ENCODE measurements around the gene MAD2L1.
"Not testable (repeated sequence)": the region's sequence is repeated elsewhere in the genome, so short reads cannot be mapped to it uniquely, and the experiment has no call there.

Gene MAD2L1

DNA sequence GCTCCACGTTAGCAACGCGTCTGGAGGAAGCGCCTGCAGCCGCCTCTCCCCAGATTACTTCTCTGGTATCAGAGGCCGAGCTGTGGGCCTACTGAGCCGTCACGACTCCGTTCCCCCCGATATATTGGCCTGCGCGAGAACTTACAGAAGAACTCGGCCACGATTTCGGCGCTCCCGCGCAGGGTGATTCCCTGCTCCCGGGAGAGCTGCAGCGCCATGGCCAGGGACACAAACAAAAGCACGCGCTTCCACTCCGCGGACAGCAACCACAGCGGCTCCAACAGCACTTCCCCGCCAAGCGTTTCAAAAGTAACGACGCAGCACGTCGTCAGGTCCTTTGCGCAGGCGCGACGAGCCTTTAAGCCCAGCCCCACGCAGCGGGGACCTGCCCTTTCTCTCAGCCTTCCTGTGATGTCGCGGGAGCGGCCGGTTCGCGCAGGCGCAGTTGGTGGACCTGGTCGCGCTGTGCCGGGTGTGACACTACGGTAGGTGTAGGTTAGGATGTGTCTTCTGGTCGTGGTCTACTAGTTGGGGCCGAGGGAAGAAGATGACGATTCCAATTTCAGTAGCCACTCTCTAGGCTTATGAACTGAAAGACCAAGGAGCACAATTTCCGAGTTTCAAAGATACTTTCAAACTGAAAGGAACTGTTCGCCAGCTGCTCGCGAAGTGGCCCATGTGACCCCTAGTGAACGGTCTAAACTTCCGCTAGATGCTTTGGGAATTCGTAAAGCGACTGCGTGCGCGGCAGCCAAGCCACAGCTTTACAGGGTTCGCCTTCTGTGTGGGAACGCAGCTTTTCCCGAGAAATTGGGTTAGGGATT, at the start of gene MAD2L1:
TSS of gene MAD2L1 (minus strand) at position 332 of the 824 bp plus-strand sequence. CDS start at position 218, 114 bp downstream.
- peak; percentile 79 for DNase-seq

DNA sequence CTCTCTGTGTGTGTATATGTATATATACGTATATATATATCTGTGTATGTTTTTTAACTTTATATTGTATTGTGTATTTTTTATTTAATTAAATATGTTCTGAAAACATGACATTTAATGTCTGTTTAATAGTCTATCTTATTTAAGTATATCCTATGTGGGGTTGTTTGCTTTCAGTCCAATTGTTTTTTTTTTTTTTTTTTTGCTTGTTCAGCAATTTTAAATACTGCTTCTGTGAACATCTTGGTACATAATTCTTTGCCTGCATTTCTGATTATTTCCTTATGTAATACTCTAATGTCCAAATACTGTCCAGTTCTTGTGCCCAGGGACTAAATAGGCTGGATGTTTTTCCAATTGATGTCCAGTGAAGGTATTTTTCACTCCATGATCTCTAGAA, 45.1 kb upstream of the MAD2L1 start:
- no peak for DNase-seq

DNA sequence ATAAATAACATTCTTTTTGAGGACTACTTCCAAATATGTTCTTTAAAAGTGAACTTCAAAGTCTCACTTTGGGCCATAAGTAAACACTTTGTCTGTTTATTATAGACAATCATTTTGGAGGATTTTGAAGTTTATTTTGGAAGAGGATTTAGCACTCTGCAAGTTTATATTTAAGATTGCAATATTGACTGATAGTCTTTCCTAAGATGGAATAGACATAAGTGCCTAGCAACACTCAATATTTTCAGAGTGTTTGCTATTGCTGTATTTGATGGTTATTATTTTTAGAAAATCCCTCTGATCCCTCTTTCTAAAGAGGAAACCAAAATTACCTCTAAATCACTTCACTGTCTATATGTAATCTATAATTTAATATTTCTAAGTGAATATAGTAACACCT, 42.8 kb upstream of the MAD2L1 start:
- DNase-seq, result no peak

DNA sequence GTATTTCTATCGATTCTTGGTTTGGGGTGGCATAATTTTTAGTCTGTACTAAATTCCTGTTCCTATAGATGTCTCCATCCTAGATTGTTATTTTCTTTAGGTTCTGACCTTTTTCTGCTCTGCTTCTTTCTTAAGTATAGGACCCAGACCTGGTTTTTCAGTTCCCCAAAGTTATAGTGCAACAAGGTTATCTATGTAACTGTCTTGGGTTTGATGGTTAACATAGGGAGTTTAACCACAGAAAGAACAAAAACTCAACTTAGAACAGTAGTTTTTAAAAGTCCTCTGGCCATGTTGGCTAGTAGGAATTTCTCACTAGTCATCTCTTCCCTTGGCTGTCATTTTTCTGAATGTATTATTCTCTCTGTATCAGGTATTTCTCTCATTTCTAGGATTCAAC, 38.8 kb upstream of the MAD2L1 start:
- DNase-seq, result no peak

DNA sequence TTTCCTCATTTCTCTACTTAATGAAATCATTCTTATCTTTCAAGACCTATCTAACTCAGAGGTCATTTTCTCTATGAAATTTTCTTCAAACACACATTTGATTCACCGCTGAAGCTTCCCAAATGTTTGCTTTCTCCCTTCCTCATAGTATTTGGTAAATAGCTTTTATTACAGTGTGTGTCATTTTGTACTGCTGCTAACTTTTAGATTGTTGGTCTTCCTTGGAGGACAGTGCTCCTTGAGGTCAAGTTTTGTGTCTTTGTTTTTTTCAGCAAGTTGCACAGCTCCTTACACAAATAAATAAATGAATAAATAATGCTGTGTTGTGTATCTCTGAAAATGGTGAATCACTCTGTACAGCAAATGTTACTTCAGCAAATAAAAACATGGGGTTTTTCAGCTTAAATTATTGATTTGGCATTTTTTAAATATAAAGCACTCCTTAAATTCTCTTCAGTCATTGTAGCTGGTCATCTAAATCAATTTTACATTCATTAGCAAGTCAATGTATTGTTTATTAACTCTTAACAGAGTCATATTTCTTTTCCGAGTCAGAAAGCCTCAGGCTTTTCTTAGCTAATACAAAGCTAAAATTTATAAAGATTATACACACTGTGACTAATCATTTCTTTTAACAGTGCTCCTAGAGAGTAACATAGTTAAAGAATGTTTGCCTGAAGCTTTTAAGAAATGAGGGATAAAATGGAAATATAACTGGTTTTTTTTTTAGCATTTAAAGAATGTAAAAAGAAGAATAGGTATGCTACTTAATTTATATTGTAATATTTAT, 30.1 kb upstream of the MAD2L1 start:
- DNase-seq, result no peak

DNA sequence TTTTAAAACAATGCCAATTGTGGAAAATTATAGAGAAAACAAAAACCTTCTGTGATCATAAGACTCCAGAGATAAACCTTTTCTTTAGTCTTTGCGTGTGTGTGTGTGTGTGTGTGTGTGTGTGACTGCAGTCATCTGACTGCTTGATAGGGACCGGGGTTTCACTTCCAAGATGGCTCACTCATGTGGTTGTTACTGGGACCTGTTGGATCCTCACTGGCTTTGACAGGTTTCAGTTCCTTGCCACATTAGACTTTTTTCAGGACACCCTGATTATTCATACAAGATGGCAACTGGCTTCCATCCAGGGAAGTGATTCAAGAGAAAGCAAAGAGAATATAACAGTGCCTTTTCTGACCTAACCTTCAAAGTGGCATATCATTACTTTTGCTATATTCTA, 21.9 kb upstream of the MAD2L1 start:
- no peak for DNase-seq

DNA sequence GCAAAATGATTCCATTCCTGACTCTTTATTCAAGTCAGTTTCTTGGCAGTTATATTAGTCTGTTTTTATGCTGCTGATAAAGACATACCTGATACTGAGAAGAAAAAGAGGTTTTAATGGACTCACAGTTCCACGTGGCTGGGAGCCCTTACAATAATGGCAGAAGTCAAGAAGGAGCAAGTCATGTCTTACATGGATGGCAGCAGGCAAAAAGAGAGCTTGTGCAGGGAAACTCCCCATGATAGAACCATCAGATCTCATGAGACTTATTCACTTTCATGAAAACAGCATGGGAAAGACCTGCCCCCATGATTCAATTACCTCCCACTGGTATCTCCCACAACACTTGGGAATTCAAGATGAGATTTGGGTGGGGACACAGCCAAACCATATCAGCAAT, 21.4 kb upstream of the MAD2L1 start:
- DNase-seq, result not testable (repeated sequence)

DNA sequence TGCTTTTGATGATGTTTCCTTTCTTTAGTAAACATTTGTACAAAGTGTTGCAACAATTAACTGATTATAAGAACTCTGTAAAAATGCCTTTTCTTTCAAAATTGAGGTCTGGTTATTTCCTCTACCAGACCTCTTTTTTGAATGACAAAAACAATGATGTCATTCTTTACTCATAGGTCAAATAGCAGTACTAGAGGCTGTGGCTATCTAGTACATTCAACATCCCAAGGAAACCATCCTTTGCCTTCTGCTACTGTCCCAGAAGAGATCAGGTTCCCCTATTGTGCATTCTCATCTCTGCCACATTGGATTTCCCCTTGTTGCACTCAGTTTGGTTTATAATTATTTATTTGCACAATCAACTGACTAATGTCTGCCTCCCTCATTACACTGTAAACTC, 19.1 kb upstream of the MAD2L1 start:
- DNase-seq, result no peak

DNA sequence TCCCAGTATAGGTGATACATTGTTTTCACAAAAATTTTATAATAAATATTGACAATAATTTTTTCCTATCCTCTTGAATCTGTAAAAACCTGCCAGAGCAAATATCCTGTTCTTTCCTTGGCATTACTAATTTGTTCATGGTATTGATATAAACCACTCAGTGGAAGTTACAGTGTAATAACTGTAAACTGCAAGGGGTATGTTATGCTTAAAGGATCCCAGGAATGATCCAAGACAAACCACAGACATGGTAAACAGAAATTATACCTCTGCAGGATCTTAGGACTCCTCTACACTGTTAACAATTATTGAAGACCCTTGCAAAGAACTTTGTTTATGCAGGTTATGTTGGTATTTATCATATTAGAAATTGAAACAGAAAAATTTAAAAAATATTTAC, 17.7 kb upstream of the MAD2L1 start:
- DNase-seq, result no peak

DNA sequence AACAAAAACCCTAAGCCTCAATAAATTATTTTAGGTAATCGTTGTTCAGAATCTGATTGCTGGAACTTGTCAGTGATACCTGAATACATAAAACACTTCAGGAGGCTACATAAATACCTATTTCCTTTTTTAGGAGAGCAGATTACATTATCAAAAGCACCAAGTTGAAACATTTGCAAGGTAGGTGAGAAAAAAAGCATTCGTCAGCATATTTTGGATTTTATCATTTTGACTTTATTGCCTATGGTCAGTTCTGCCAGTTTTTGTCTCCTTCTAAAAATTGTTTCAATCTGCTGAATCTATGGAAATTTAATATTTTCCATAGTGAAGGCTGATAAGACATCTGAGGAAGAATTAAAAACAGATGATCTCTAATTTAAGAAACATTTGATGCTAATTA, 16.5 kb upstream of the MAD2L1 start:
- no peak for DNase-seq

DNA sequence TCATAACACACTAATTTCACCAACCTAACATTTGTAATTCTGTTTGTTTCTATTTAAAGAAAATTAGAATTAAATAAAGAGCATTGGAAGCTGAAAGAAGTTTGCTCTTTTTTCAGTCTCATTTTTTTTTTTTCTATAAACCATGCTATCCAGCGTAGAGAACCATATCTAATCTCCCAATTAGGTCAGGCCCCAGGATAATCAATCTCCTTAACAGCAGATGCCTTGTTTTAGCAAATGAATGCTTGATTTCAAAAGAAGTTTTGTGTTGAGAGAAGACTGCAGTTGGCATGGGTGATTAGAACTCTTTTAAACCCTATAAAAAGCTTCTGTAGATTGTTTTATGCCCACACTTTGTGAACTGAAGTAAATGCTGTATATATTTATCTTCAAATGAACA, 15.6 kb upstream of the MAD2L1 start:
- DNase-seq, result no peak

DNA sequence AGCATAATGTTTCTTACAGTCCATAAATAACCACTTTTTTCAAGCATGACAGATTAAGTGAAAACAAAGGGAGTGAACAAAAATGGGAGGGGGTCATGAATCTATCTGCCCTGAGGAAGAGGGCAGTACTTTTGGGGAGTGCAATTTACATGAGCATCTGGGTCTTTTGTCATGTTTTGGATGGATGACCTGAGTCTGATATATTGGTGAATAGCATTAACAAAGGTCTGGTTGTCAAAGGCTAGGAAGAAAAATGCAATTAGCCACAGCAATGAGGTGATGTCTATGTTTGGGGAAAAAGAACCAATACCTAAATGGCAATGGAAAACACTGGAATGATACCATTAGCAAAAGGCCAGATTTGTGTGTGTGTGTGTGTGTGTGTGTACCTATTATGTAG, 15.1 kb upstream of the MAD2L1 start:
- DNase-seq, result no peak

DNA sequence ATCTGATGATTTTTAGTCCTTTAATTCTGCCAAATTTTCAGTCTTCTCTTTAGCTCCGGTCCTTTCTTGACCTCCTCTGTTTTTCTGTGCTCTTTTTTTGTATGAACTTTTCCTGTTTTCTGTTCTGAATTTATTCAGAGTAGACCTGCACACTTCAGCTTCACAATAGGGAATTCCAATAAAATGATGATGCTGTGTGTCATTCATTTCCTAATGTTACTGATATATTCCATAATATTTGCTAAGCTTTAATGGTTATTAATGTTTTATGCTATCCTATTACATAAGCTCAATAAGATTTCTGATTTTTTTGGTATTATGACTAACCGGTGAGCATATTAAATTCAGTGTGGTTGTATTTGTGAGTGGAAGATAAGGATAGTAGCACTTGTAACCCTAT, 13.9 kb upstream of the MAD2L1 start:
- no peak for DNase-seq

DNA sequence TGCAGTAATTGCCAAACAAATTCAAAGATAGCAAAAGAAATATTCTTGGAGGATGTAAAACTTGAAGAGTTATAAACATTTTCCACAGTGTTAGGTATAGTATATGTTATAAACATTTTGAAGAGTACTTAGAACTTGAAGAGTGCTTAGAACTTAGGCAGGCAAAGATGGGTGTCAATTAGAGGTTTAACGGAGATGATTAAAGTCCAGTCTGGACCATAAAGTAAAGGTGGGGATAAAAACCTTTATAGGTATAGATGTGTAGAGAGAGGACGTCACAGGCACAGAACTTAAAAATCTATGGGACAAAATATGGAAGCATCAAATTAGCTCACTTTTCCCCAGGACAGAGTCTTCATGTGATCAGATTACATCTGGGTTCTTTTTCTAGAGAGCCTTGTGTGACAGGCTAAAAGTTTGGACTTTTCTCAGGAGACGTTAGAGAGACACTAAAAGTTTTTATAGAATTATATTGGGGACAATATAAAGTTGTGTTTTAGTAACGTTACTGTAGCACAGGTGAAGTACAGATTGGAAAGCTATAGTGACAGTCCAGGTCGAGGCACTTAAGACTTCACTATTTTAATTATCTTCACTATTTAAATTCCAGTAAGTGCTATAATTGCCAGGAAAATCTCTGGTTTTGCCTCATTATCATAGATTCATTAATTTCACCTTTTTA, 13.3 kb upstream of the MAD2L1 start:
- no peak for DNase-seq

DNA sequence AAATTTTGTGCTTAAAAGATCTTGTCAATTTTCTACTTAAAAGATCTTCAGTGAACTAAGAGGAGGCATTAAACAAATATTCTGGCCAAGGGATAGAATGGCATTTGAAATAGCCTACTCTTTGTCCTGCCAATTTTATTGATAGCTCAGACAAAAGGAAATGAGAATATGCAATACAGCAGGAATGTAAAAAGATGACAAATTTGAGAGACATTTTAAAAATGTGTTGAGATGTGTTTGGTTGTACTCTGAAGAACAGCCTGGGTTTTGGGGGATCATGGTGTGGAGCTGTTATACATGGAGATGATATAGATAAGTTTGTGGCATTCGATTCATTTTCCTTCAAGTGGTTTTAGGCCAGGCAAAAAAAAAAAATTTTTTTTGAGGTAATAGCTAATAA, 11.6 kb upstream of the MAD2L1 start:
- DNase-seq, result no peak

DNA sequence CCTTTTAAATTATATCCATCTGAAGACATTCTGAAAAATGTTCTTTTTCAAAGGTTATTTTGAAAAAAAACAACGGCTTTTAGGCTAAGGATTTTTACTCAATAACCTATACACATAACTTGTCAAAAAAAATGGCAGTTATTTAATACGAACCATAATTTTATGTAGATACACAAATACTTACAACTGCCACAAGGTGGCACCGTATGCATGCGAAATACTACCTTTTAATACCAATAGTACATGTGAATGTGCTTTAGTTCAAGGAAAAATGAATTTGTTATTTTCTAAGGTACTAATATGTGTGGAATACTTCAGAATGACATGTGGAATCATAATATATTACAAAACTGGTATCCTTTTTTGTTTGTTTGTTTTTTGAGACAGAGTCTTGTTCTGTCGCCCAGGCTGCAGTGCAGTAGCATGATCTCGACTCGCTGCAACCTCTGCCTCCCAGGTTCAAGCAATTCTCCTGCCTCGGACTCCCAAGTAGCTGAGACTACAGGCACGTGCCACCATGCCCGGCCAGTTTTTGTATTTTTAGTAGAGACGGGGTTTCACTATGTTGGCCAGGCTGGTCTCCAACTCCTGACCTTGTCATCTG, 4.6 kb upstream of the MAD2L1 start:
- DNase-seq, result peak; percentile 21

DNA sequence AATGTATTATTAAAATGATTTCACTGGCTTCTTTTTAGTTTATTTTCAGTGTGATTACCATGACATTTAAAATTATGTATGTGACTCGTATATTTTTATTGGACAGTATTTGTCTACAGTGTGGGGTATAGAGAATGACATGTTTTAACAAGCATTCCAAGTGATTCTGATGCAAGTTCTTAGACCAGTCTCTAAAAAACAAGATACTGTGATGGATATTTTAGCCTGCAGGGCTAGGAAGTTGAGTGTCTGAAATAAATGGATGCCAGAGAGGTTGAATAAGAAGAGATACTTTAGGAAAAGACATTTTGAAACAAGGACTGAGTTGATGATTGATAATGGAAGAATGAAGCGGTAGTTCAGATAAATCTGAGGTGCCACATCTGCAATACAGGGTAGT, 3.5 kb upstream of the MAD2L1 start:
- DNase-seq, result no peak

DNA sequence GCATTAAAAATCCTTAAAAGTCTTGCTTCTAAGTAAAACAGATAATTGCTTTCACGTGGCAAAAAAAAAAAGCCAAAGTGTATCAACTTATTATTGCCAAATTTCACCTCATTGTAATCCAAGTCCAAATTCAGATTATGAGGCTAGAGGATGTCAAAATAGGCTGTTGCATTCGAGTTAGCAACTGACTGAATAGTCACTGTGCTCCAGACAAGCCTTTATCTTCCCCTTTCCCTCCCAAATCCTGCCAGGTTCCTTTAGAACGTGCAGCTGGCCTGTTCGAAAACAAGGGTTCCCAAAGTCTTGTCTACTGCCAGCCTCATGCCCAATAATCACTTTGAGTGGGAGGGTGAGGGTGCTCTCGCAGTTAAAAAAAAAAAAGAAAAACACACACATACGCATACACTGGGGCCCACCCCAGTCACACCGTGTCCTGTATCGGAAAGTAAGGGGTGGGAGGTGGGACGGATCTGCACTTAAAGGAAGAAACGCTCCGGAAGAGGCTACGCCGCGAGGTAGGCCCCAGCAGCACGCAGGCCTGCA, 603 bp downstream of the MAD2L1 start:
- no peak for DNase-seq

DNA sequence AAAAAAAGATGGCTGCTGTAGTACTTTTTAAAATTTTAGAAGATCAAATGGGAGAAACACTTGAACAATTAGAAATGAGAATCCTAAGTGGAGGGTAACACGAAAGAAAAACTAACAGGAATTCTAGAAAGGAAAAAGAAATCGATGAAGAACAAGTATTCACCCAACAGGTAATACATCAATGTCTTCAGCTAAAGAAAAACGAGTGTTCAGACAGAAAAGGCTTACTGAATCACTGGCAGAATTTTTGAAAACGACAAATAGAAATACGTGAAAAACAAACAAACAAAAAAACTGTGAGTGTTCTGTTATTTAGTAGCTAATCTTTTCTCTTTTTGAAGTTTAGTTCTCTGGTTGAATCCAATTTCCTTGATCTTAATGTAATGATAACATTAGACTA, 1.8 kb downstream of the MAD2L1 start:
- no peak for DNase-seq

DNA sequence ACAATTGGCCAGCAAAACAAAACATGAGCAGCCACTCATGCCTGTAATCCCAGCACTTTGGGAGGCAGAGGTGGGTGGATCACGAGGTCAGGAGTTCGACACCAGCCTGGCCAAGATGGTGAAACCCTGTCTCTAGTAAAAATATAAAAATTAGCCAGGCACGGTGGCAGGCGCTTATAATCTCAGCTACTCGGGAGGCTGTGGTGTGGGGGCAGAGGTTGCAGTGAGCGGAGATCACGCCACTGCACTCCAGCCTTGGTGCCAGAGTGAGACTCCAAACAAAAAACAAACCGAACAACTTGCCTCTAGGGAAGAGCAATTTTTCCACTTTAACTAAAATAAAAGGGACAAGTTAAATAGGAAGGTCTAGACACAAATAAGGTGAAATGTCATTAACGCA, 2.9 kb downstream of the MAD2L1 start:
- DNase-seq, result not testable (repeated sequence)

DNA sequence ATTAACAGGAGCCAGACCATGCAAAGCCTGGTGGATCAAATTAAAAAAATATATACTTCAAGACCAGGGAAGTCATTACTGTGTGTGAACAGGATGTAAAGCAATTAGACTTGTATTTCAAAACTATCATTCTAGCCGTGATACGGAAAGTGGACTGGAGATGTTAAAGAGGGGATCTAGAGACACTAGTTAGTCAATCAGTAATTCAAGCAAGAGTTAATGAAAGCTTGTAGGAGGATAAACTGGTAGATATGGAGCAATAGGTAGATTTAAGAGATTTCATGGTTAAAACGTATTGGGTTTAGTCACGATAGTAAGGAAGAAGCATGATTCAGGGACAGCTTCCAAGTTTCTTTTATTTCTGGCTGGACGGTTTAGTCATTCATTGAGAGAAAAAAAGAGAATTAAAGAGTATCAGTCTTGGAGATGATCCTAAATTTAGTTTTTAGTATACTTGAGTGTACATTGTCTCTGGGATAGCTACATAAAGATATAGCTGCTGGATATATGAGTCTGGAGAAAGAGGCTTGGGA, 3.9 kb downstream of the MAD2L1 start:
- no peak for DNase-seq

DNA sequence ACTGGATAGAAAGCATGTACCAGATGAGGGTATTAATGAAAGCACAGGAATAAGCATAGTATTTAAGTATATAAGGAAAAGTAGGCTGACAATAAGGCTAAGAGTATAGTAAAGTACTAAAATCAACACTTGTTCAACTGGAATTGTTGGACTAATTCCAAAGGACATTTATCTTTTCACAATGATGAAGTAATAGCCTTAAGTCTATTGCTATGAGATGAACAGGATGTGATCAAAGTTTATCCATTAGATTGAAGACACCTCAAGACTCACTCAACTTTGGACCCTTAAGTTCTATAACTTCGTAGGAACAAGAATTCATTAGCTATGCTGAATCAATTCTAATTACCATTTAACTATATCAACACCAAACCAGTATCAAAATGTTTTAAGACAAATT, 7.6 kb downstream of the MAD2L1 start:
- DNase-seq, result no peak

DNA sequence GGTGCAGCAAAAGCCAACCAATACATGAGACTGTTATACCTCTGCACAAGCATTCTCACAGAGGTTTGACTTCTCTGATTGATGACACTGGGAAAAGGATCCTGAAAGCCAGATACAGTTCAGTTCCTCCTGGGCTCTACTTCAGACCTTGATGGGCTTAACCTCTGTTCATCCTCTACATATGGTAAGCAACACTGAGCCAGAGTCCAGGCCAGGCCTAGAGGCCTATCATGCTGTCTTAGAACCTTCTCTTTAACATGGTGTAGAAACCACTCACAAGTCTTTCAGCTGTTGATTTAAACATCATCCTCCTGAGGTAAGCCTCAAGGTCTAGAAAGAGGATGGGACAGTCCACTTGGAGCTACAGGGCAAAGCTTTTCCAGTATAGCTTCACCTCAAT, 9.2 kb downstream of the MAD2L1 start:
- no peak for DNase-seq

All from DMS79 treated with DMSO at 0.1 percent for 48 hours (cell line).